ENCODE results near the gene ELMOD3. TPM values are rescaled to one million over a fixed set of nuclear protein-coding genes. Genes with fewer than 3 reads are reported as not detected.

Gene ELMOD3
- polyA plus RNA-seq, 1 donor from 2014 or later: 39.7 TPM

- Histone ChIP-seq H3K27ac (ENCODE audit: low read length) (no peak overlapping the region), H3K4me3 (ENCODE audit: low read length) (no peak overlapping the region), H3K9me3 (ENCODE audit: low read length) (no peaks in the 10 kb centered on the region), H3K9ac (ENCODE audit: low read length) (no peak overlapping the region), H3K36me3 (ENCODE audit: insufficient read depth, low read length) (no peaks in the 10 kb centered on the region), H4K20me1 (ENCODE audit: insufficient read depth) (no peaks in the 10 kb centered on the region), H2AFZ (ENCODE audit: low read depth, low read length) (no peak overlapping the region), H3K9me2 (ENCODE audit: insufficient read depth, low read length) (no peaks in the 10 kb centered on the region), H3F3A (ENCODE audit: insufficient read depth, low read length, poor library complexity, severe bottlenecking) (no peaks in the 10 kb centered on the region), H3K27me3 (ENCODE audit: insufficient read depth, low read depth, low read length) (no peaks in the 10 kb centered on the region), H3K4me2 (ENCODE audit: low read length) (no peak overlapping the region), H3K79me2 (replicated peaks; ENCODE audit: insufficient read depth, low read length) (no peaks in the 10 kb centered on the region)
- TF ChIP-seq, protein P1, sequence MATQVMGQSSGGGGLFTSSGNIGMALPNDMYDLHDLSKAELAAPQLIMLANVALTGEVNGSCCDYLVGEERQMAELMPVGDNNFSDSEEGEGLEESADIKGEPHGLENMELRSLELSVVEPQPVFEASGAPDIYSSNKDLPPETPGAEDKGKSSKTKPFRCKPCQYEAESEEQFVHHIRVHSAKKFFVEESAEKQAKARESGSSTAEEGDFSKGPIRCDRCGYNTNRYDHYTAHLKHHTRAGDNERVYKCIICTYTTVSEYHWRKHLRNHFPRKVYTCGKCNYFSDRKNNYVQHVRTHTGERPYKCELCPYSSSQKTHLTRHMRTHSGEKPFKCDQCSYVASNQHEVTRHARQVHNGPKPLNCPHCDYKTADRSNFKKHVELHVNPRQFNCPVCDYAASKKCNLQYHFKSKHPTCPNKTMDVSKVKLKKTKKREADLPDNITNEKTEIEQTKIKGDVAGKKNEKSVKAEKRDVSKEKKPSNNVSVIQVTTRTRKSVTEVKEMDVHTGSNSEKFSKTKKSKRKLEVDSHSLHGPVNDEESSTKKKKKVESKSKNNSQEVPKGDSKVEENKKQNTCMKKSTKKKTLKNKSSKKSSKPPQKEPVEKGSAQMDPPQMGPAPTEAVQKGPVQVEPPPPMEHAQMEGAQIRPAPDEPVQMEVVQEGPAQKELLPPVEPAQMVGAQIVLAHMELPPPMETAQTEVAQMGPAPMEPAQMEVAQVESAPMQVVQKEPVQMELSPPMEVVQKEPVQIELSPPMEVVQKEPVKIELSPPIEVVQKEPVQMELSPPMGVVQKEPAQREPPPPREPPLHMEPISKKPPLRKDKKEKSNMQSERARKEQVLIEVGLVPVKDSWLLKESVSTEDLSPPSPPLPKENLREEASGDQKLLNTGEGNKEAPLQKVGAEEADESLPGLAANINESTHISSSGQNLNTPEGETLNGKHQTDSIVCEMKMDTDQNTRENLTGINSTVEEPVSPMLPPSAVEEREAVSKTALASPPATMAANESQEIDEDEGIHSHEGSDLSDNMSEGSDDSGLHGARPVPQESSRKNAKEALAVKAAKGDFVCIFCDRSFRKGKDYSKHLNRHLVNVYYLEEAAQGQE (IDR thresholded peaks at IDR 0.05; ENCODE audit: borderline replicate concordance): no peak
- TF ChIP-seq EP300 (conservative IDR thresholded peaks at IDR 0.05; ENCODE audit: poor library complexity, severe bottlenecking) (no peak), EZH2 (IDR thresholded peaks at IDR 0.05; ENCODE audit: borderline replicate concordance, insufficient read depth, low read length, poor library complexity, severe bottlenecking) (no peak), TAF1 (IDR thresholded peaks at IDR 0.05; ENCODE audit: low read depth) (no peak), CTCF (IDR thresholded peaks at IDR 0.05; ENCODE audit: poor library complexity, severe bottlenecking) (no peak), MXI1 (conservative IDR thresholded peaks at IDR 0.05; ENCODE audit: poor library complexity, severe bottlenecking) (no peak), SMC3 (conservative IDR thresholded peaks at IDR 0.05; ENCODE audit: poor library complexity) (no peak), RAD21 (conservative IDR thresholded peaks at IDR 0.05) (no peak), POLR2AphosphoS5 (IDR thresholded peaks at IDR 0.05) (no peak)
These were observed 69.0 kb downstream of the ELMOD3 start for GRCh38 chr2:85423525-85423924.

DNA sequence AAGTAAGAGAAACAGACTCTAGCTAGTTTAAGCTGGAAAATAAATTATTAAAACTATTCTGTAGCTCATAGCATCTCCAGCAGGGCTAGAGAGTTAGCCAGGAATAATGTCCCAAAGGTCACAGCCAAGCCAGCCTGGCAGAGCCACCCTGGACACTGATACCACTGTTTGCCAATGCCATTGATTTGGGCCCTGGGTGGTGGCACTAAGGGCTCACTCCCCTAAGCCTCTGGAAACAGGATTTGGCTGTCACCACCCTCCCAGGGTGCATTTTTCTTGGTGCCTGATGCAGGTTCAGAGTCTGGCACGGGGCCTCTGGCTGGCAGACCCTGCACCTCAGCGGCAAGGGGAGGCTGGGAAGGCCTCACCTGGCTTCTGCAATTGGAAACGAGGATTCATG is 71.0 kb downstream of the ELMOD3 start:
- H2AFZ ChIP-seq (ENCODE audit: low read depth, low read length): no peak overlapping the region
- H3K9me2 ChIP-seq (ENCODE audit: insufficient read depth, low read length): no peaks in the 10 kb centered on the region
- no peak overlapping the region for H3K27ac ChIP-seq (ENCODE audit: low read length)
- no peaks in the 10 kb centered on the region for H3K36me3 ChIP-seq (ENCODE audit: insufficient read depth, low read length)
- no peaks in the 10 kb centered on the region for H3K9me3 ChIP-seq (ENCODE audit: low read length)
- no peak overlapping the region for H3K4me2 ChIP-seq (ENCODE audit: low read length)
- H3K79me2 ChIP-seq (replicated peaks; ENCODE audit: insufficient read depth, low read length): no peaks in the 10 kb centered on the region
- no peaks in the 10 kb centered on the region for H4K20me1 ChIP-seq (ENCODE audit: insufficient read depth)
- H3K4me3 ChIP-seq (ENCODE audit: low read length): no peak overlapping the region
- no peak overlapping the region for H3K9ac ChIP-seq (ENCODE audit: low read length)
- no peaks in the 10 kb centered on the region for H3K27me3 ChIP-seq (ENCODE audit: insufficient read depth, low read depth, low read length)
- TF ChIP-seq CTCF (IDR thresholded peaks at IDR 0.05; ENCODE audit: poor library complexity, severe bottlenecking) (no peak), TAF1 (IDR thresholded peaks at IDR 0.05; ENCODE audit: low read depth) (no peak), MXI1 (conservative IDR thresholded peaks at IDR 0.05; ENCODE audit: poor library complexity, severe bottlenecking) (no peak), POLR2AphosphoS5 (IDR thresholded peaks at IDR 0.05) (no peak), EP300 (conservative IDR thresholded peaks at IDR 0.05; ENCODE audit: poor library complexity, severe bottlenecking) (no peak), EZH2 (IDR thresholded peaks at IDR 0.05; ENCODE audit: borderline replicate concordance, insufficient read depth, low read length, poor library complexity, severe bottlenecking) (no peak), SMC3 (conservative IDR thresholded peaks at IDR 0.05; ENCODE audit: poor library complexity) (no peak)
- H3F3A ChIP-seq (ENCODE audit: insufficient read depth, low read length, poor library complexity, severe bottlenecking): no peaks in the 10 kb centered on the region

All from neural cell (in vitro differentiated cells).